ENCODE results near the gene ITPRID2. TPM values are rescaled to one million over a fixed set of nuclear protein-coding genes. Genes with fewer than 3 reads are reported as not detected.

The ITPRID2 gene
- total RNA-seq, 1 donor from 2014 or later = 80.8 TPM

Other genes with a start within 250 kb of the ITPRID2 start
- gene CERKL, start 234.6 kb upstream of the ITPRID2 start, total RNA-seq = 0.11 TPM
- gene NEUROD1, start 211.2 kb upstream of the ITPRID2 start, total RNA-seq = not detected
- 29.6 TPM for gene PPP1R1C, start 94.1 kb downstream of the ITPRID2 start, total RNA-seq